A204.1 (cell line): ENCODE results near the gene RNASEH1.

Experiments
- FAIRE-seq: peaks from 2 replicates; lab custom pipeline; 2012; peaks lifted over from hg19 to GRCh38; lab: Jason Lieb, UNC

Gene RNASEH1, protein sequence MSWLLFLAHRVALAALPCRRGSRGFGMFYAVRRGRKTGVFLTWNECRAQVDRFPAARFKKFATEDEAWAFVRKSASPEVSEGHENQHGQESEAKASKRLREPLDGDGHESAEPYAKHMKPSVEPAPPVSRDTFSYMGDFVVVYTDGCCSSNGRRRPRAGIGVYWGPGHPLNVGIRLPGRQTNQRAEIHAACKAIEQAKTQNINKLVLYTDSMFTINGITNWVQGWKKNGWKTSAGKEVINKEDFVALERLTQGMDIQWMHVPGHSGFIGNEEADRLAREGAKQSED

DNA sequence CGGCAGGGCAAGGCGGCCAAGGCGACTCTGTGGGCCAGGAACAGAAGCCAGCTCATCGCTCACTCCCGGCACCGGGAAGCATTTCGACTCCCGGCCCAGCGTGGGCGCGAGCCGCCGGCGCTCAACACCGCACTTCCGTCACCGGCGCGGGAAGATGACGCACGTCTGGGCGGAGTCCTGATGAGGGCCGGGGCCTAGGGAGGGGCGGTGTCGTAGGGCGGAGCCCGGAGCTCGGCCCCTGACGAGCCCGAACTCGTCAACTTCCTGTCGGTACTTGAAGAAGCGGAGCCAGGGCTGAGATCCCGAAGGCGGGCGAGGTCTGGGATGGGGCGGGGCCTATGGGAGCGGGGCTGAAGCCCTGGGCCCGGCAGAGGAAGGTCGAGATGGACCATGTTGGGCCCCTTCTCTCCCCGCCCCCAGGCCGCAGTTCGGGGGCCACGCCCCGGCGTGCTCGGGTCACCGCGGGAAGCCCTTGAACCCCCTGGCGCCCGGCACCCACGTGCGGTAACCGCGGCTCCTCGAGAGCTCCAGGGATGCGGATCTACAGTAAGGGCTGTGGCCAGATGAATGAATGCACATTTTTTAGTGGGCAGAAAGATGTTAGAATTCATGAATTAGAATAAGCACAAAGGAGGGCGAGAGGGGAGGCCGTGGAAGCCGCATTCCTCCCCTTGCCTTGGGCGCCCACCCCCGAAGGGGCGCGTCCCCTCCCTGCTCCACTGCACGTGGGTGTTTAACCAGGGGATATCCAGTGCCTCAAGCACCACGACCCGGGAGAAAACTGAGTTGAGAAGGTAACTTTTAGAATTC is at the start of gene RNASEH1:
TSS of gene RNASEH1 (minus strand) at position 129 of the 810 bp plus-strand sequence. CDS start at position 56, 73 bp downstream.
- peak; percentile 98 for FAIRE-seq

DNA sequence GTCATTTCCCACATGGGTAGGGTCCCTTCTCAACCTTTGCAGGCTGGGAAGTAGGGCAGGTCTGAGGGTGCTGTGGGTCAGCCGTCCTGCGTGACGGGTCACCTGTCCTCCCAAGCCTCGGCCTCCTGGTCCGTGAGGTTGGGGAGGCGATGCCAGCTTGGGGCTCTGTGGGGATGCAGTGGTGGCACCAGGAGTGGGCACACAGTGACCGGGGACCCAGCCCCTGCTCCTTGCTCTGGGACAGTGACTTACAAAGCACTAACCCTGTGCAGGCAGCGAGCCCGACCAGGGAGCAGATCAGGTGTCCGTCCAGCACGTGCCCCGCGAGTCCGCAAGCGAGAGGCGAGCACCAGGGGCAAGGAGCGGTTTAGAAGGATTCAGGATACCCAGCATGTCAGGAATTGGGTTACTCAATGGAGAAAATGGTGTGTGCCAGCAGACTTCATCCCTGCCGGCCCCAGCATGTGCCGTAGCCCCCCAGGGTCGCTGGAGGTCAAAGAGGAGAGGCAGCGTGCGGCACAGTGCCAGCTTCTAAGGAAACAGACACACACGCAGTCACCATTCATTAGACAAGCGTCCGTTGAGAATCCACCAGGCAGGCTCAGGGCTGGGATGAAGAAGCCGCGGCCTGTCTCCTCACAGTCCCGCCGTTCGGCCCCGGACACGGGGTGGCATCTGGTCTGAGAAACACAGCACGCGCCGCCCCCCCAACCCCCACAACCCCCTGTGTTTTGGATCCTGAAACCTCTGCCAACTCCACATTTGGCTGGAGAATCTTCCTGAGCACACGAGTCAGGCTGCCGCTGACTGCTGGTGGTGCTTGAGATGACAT is 48.5 kb upstream of the RNASEH1 start:
- no peak for FAIRE-seq

DNA sequence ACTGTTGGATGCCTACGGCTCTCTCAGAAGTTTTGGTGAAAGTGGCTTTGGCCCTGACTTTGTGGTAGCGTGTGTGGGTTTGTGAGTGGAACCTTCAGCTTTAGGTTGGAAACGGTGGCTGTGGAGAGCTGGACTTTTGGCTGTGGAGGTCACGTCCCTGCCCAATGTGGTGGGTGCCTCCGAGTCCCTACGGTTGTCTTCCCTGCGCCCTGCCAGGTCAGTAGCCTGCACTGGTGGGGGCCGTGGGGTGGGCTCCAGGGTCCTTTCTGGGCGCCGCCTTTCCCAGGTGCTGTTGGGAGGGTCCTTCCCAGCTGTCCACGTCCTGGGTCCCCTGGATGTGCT is 47.9 kb upstream of the RNASEH1 start:
- FAIRE-seq: no peak

DNA sequence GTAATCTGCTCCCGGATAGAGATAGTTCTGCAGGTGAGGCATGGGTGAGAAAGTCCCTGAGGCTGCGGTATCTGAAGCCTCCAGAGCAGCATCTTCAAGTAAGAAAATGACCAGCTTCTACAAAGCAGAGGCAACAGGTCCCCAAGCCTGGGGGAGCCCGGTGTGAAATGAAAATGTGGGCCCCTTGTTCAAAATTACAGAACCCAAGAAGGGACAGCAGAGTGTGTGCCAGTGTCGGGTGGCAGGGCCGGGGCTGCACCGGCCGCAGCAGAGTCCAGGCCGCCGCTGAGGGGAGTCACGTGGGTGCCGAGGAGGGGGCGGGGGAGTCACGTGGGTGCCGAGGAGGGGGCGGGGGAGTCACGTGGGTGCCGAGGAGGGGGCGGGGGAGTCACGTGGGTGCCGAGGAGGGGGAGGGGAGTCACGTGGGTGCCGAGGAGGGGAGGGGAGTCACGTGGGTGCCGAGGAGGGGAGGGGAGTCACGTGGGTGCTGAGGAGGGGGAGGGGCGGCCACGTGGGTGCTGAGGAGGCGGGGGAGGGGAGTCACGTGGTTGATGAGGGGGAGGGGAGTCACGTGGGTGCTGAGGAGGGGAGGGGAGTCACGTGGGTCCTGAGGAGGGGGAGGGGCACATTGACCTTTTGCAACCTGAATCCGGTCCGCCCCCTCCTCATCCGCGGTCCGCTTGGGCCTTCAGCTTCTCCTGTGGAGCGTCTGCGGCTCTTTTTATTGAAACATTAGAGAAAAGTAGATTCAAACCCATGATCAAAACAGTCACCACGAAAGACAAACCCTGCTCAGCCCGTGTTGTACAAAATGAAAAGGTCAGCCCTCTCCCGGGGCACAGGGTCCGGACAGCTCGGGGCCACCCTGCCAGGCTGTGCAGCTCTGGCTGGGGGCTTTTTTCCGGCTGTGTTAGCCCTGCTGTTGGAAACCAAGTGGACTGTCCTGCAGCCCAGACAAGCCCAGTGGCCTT is 47.1 kb upstream of the RNASEH1 start:
- no peak for FAIRE-seq

DNA sequence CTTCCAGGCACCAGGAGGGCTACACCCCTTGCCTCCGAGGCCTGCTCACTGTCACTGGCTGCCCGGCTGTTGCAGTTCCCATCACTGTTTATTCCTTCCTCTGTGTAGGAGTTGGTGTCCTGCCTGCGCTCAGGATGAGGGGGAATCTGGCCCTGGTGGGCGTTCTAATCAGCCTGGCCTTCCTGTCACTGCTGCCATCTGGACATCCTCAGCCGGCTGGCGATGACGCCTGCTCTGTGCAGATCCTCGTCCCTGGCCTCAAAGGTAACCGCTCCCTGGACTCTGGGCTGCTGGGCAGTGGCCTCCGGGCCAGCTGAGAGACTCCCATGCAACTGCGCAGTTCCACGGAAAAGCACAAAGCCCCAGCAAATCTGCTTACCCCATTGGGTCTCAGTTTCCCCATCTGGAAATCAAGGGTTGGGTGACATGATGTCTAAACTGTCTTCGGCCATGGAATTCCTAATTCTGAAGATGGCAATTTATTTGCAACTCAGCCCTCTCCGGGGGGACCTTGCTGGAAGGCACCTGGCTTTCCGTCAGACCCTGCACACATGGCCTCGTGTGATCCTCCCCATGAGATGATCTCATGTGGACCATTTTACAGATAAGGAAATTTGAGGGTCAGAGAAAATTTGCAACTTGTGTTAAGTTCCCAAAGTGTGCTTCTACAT is 46.2 kb upstream of the RNASEH1 start:
- no peak for FAIRE-seq

DNA sequence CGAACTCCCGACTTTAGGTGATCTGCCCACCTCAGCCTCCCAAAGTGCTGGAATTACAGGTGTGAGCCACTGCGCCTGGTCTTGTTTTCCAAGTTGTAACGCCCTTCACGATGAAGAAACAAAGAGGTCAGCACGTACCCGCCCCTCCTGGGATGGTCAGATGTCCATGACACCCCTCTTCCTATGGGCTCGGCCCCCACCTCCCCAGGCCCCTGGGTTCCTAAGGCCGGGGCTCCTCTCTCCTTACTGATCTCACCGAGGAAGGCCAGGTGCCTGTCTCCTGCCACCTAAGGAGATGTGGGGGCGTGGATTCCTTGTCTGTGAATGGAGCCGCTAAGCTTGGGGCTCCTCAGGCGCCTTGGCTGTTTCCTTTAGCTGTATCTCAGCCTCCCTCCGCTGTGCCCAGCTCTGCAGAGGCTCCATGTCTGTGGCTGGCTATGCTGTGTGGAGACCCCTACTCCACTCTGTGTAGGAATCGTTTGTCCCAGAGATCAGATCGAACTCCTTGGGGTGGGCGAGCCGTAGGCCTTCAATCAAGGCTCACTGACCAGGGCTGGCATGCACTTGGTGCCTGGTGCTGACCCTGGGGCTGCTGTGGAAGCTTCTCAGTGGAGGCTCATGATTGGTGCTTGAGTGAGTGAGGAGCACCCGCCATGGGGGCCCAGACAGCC is 45.5 kb upstream of the RNASEH1 start:
- FAIRE-seq: no peak

DNA sequence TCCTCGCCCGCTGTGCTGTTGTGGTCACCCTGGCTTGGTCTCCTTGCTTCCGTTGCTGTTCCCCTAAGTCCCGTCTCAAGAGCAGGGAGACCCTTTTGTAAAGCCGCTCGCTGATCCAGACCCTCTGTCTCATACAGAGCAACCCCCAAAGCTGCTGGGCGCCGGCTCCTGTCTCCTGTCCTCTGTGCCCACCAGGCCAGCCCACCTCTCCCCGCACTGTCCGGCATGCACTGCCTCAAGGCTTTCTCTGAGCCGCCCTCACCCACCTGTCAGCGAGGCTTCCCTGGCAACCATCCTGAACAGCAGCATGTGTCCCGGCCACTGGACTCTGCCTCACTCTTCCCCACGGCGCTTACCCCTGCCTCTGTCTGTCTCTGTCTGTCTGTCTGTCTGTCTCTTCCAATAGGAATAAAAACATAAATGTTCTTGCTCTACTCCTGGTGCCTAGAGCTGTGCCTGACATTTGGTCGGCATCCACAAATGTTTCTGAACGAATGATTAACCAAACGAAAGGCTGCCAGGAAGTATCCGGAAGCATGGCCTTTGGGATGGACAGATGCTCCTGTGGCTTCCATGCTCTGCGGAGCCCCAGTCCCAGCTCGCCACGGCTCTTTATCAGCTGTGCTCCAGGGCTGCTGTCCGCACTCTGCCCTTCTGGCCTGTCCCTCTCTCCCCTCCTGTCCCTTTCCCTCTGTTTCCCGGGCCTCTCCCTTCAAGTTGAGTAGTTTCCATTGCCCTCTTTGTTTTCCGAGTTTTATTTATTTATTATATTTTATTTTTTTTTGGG is 44.6 kb upstream of the RNASEH1 start:
- no peak for FAIRE-seq

DNA sequence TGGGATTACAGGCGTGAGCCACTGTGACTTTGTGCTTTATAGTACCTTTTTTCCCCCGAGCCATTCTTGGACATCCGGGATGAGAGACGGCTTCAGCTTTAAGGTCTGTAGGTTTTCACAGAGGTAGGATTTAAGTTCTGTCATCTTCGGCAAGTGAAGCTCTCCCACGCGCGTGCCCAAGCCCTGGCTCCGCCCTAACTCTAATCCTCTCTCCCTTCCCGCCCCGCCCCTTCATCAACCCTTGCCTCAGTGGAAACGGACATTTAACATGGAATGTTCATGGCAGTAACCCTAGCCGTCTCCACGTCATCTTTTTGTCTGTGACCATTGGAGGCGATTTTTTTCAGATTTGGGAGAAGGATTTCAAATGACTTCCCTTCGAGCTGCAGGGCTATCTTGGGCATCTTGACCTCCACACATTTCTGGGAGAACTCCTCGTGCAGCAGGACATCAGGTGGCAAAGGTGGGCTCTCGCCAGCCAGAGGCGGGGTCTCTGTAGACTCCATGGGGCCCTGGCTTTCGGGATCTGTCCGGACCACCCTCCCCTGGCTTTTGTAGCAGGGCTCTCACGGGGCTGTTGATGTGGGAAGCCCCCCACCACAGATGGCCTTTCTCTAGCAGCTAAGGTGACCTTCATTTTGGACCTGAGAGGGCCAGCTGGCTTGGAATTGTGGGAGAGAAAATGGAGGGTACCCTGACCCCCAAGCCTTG is 43.6 kb upstream of the RNASEH1 start:
- FAIRE-seq: no peak

DNA sequence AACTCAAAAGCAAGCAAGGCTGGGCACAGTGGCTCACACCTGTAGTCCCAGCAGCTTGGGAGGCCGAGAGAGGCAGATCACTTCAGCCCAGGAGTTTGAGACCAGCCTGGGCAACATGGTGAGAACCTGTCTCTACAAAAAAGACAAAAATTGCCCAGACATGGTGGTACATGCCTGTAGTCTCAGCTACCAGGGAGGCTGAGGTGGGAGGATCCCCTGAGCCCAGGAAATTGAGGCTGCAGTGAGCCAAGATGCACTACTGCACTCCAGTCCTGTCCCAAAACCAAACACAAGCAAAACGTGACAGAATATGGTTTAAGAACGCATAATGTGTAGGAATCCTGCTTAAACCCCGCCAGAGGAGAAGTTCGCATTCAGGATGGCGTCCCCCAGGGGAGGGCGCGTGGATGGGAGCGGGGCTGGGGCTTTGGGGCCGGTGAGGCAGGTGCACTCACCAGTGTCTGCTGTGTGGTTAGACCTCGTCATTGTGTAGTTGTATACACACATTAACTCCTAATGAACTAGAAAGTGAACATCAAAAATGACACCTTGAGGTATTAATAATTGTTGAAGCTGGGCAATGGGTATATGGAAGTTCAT is 42.2 kb upstream of the RNASEH1 start:
- no peak for FAIRE-seq

DNA sequence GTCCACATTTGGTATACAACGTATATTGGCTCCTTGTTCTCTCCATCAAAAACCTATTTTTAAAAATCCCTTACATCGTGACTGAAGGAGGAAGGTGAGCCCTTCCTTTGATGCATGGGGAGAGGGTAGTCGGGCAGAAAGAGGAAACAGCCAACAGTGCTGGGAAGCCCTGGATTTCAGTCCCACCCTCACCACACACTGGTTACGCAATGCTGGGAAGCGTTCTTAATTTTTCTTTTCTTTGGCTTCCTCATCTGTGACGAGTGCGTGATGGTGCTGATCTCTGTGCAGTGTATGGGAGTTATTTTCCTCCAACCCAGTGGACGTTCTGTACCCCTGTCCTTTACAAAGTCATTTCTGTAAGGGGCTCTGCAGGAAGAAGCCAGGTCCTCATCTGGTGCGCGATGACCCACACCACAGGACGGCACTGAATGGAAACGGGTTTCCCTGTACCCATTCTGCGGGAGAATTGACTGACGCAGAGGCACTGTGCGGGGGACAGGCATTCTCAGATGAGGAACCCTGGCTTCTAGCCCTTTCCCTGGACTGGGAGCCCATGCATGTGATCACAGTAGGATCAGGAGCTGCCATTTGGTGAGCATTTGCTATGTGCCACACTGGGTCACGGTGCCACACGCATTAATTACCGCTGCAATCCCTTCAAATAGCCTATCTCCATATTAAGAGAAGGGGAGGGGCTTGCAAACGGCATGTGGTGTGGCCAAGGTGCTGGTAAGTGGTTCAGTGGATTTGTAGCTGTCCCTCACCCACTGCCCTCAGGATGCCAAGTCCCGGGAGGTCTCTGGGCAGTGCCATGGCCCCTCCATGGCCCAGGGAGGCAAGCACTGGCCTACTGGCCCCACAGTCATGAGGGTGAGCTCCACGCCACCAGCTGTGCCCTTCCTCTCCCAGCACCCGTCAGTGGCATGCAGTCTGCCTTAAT is 41.0 kb upstream of the RNASEH1 start:
- FAIRE-seq: no peak

DNA sequence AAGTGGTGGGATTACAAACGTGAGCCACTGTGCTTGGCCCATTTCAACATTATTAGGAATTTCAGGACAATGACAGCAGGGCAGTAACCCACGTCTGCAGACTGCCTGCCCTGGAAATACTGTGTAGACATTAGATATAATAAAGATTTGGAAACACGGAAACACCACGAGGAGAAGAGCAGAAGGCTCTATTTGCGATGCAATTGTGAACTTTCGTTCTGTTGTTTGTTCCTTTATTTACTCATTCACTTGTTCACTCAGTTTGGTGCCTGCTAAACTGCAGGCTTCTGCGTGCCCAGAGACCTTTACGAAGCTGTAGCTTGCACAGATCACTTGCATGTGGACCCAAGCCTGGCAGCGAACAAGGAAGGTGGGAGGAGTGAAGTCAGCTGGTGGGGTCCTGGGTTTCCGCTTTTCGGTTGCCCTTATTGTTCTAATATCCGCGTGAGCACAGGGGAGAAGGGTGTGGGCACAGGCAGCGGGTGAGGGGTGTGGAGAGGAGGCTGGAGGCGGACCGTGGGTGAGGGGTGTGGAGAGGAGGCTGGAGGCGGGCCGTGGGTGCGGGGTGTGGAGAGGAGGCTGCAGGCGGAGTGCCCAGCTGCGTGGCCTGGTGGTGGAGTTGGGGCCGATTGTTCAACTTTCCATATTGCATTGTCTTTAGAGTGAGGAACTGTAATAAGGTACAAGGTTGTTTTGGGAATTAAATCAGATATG is 40.2 kb upstream of the RNASEH1 start:
- no peak for FAIRE-seq

DNA sequence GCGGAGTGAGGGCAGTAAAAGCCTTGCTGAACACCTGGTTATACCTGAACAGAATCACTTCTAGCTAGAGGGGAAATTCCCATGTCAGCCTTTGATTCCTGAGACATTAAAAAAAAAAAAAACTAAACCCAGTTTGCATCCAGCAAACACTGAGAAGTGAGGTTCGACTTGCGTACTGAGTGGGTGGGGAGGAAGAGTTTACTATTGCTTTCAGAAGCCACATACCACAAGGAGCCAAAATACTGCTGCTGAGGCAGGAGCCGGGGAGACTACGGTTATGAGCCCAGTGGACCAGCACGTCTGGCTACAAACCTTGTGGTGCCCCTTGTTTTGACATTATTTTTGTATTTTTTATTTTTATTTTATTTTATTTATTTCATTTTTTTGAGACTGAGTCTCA is 39.4 kb upstream of the RNASEH1 start:
- FAIRE-seq: no peak

DNA sequence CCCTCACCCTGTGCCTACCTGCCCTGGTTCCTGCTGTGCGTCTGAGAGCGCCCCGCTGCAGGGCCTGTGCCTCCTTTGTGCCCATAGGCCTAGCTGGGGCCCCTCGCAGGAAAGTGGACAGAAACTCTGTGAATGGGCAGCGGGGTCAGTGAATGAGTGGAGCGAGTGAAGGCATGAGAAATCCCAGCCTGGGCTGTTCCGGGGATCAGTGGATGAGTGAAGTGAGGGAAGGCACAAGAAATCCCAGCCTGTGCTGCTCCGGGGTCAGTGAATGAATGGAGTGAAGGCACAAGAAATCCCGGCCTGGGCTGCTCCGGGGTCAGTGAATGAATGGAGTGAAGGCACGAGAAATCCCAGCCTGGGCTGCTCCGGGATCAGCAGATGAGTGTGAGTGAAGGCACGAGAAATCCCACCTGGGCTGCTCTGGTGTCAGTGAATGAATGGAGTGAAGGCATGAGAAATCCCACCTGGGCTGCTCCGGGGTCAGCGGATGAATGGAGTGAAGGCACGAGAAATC is 38.8 kb upstream of the RNASEH1 start:
- FAIRE-seq: no peak

DNA sequence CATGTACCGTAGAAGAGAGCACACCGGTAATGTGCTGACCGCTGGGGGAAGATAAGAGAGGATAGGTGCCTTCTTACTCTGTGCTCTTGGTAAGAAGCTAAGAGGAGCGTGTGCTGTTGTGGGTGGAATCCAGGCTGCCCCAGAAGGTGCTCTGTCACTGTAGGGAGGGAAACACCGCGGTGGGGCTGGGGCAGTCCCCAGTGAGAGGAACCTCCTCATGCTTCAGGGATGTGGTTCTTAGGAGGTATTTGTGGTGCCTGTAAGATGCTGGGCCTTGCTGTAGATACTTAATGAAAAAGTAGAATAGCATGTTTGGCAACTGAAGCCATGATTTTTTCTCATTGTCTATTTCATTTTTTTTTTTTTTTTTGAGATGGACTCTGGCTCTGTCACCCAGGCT is 37.9 kb upstream of the RNASEH1 start:
- FAIRE-seq: no peak

DNA sequence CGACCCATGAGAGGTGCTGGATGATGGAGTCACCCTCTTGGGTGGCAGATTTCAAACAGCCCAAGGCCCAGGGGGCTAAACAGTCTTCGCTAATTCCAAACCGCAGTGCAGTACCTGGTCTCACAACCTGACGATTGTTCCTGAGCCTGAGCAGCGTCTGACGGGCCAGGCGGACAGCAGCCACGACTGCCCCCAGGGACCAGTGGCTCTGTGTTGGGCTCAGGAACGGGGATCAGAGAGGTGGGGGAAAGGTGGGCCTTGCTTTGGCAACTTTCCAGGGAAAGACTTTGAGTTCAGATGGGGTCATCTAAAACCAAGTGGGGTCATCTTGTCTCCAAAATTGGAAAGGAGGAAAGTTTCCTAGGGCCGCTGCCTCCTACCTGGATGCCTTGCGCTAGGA is 37.3 kb upstream of the RNASEH1 start:
- FAIRE-seq: no peak

DNA sequence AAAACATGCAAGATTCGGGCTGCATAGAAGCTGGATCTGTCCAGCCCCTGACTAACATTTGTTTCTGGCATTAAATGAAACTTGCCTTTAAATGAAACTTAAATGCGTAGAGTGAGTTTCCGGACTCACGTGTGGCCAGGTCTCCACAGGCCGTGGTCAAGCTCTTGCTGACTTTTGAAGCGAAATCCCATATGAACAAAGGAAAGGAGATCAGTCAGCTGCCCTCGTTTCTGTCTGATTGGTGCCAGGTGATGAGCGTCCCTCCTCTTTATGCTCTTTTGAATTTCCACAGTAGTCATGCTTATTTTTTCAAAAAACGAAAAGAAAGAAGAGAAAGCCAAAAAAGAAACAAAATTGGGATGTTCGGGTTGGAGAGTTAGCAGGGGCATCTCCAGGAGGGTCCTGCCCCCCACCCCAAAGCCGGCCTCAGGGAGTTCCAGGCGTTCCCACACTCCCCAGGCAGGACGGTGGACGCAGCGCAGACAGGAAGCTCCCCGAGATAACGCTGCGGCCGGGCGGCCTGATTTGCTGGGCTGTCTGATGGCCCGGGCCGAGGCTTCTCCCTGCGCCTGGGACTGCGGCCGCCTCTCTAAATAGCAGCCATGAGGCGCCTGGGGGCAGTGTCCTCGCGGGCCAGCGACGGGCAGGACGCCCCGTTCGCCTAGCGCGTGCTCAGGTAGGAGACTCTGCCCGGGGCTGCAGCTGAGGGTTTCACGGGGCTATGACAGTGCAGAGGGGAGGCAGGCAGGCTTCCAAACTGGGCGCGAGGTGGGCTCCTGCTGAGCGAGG is 36.6 kb upstream of the RNASEH1 start, which contains the start of gene COLEC11:
TSS of gene COLEC11 (plus strand) at position 620 of the 789 bp plus-strand sequence. CDS start 9,229 bp downstream, outside the sequence.
- no peak for FAIRE-seq
